WTC11 (cell line): ENCODE results near the gene ZFHX3. TPM values are rescaled to one million over a fixed set of nuclear protein-coding genes. Genes with fewer than 3 reads are reported as not detected.

ENCODE experiments used
- ATAC-seq: fragments of 200-7000 bp; cut with Tn5 transposase; 2 replicates; pipeline ENCODE4 v1.10.0; 2021; ENCODE audit warnings: mild to moderate bottlenecking, moderate library complexity
- CTCF ChIA-PET: fragments of 300-600 bp; sonication (Branson Sonifier 250); formaldehyde crosslinking; loops from one replicate; lab custom pipeline; 2021; ENCODE audit warnings: antibody characterized with exemption; lab: Charles Lee
- POLR2A ChIA-PET: fragments of 350-600 bp; sonication (Branson Sonifier 250); formaldehyde crosslinking; loops from one replicate; lab custom pipeline; 2021; ENCODE audit warnings: antibody characterized with exemption; lab: Charles Lee
- DNase-seq: peaks from one replicate; pipeline ENCODE4 v3.0.0; 2021; ENCODE audit warnings: low spot score
- H3K27ac Mint-ChIP-seq: 2 replicates; pipeline ENCODE4 v1.8.0; 2021; ENCODE audit warnings: mixed read lengths
- H3K27me3 Mint-ChIP-seq: 2 replicates; pipeline ENCODE4 v1.8.0; 2021; ENCODE audit warnings: low read depth, mild to moderate bottlenecking, moderate library complexity, mixed read lengths
- H3K36me3 Mint-ChIP-seq: 2 replicates; pipeline ENCODE4 v1.8.0; 2021; ENCODE audit warnings: mixed read lengths
- H3K4me1 Mint-ChIP-seq: 2 replicates; pipeline ENCODE4 v1.8.0; 2022; ENCODE audit warnings: mixed read lengths
- H3K4me3 Mint-ChIP-seq: 2 replicates; pipeline ENCODE4 v1.8.0; 2021; ENCODE audit warnings: mild to moderate bottlenecking, moderate library complexity, mixed read lengths
- H3K9me3 Mint-ChIP-seq: 2 replicates; pipeline ENCODE4 v1.8.0; 2021; ENCODE audit warnings: mixed read lengths
- AR ChIP-seq: fragments of 250-450 bp; sonication (Bioruptor Pico); IDR thresholded peaks from 2 replicates; pipeline ENCODE4 v1.9.0; 2021; ENCODE audit warnings: mild to moderate bottlenecking
- ATF2 ChIP-seq: sonication (generic); formaldehyde crosslinking; IDR thresholded peaks from 2 replicates; pipeline ENCODE4 v1.8.1; 2022; ENCODE audit warnings: low read depth, missing genetic modification reagents, borderline replicate concordance
- ATF3 ChIP-seq: sonication (generic); formaldehyde crosslinking; conservative IDR thresholded peaks from 2 replicates; pipeline ENCODE4 v1.8.1; 2022; ENCODE audit warnings: mild to moderate bottlenecking, missing genetic modification reagents
- CDX4 ChIP-seq: fragments of 250-450 bp; sonication (Bioruptor Pico); IDR thresholded peaks from 2 replicates; pipeline ENCODE4 v1.9.0; 2021; ENCODE audit warnings: moderate library complexity, mild to moderate bottlenecking, inconsistent platforms, borderline replicate concordance
- CREM ChIP-seq: sonication (generic); formaldehyde crosslinking; IDR thresholded peaks from 2 replicates; pipeline ENCODE4 v1.8.1; 2022; ENCODE audit warnings: mild to moderate bottlenecking, missing genetic modification reagents, moderate library complexity
- ELF4 ChIP-seq: sonication (generic); formaldehyde crosslinking; IDR thresholded peaks from 2 replicates; pipeline ENCODE4 v1.8.1; 2022; ENCODE audit warnings: low read depth, mild to moderate bottlenecking, moderate library complexity, missing genetic modification reagents
- FOXK1 ChIP-seq: sonication (generic); formaldehyde crosslinking; IDR thresholded peaks from 2 replicates; pipeline ENCODE4 v1.8.0; 2022; ENCODE audit warnings: mild to moderate bottlenecking, moderate library complexity, missing genetic modification reagents
- FOXP4 ChIP-seq: sonication (generic); formaldehyde crosslinking; IDR thresholded peaks from 2 replicates; pipeline ENCODE4 v1.8.0; 2022; ENCODE audit warnings: mild to moderate bottlenecking, missing genetic modification reagents
- GTF2I ChIP-seq: fragments of 250-450 bp; sonication (Bioruptor Pico); conservative IDR thresholded peaks from 2 replicates; pipeline ENCODE4 v1.4.0; 2021; ENCODE audit warnings: mild to moderate bottlenecking
- MAX ChIP-seq: sonication (generic); formaldehyde crosslinking; IDR thresholded peaks from 2 replicates; pipeline ENCODE4 v1.8.0; 2022; ENCODE audit warnings: mild to moderate bottlenecking, missing genetic modification reagents
- MLX ChIP-seq: sonication (generic); formaldehyde crosslinking; IDR thresholded peaks from 2 replicates; pipeline ENCODE4 v1.8.1; 2023; ENCODE audit warnings: mild to moderate bottlenecking, missing genetic modification reagents, moderate library complexity
- RELA ChIP-seq: sonication (generic); formaldehyde crosslinking; IDR thresholded peaks from 2 replicates; pipeline ENCODE4 v1.8.1; 2022; ENCODE audit warnings: missing genetic modification reagents, mild to moderate bottlenecking, borderline replicate concordance
- SMAD3 ChIP-seq: sonication (generic); formaldehyde crosslinking; IDR thresholded peaks from 2 replicates; pipeline ENCODE4 v1.8.0; 2022; ENCODE audit warnings: missing genetic modification reagents, mild to moderate bottlenecking, borderline replicate concordance
- SOX15 ChIP-seq: fragments of 250-450 bp; sonication (Bioruptor Pico); IDR thresholded peaks from 2 replicates; pipeline ENCODE4 v1.9.0; 2021; ENCODE audit warnings: mild to moderate bottlenecking
- ZNF138 ChIP-seq: sonication (generic); formaldehyde crosslinking; conservative IDR thresholded peaks from 2 replicates; pipeline ENCODE4 v1.8.1; 2022; ENCODE audit warnings: mild to moderate bottlenecking, moderate library complexity, missing genetic modification reagents
- ZNF317 ChIP-seq: sonication (generic); formaldehyde crosslinking; IDR thresholded peaks from 2 replicates; pipeline ENCODE4 v1.8.1; 2023; ENCODE audit warnings: low read depth, mild to moderate bottlenecking, moderate library complexity, missing genetic modification reagents, borderline replicate concordance
- ZNF425 ChIP-seq: fragments of 250-450 bp; sonication (Bioruptor Pico); conservative IDR thresholded peaks from 2 replicates; pipeline ENCODE4 v1.9.0; 2021; ENCODE audit warnings: mild to moderate bottlenecking
- total RNA-seq: library from RNA; stranded (reverse); gene quantifications from 3 replicates; pipeline ENCODE4 v1.2.3, GENCODE V29; 2021

ZFHX3 gene
- total RNA-seq, 1 experiment from 2014 or later, result 5.7 TPM

- TF ChIP-seq ATF2 (CRISPR knock-in tag) (no peak), ELF4 (no peak), CDX4 (CRISPR knock-in tag) (no peak), ZNF425 (CRISPR knock-in tag) (no peak), FOXP4 (CRISPR knock-in tag) (no peak), GTF2I (no peak), MAX (CRISPR knock-in tag) (no peak), SOX15 (CRISPR knock-in tag) (no peak)
- TF ChIP-seq, all 79 proteins: peak for 0
These were observed 59.4 kb downstream of the ZFHX3 start (continued) for GRCh38 chr16:72988569-72988968.

GRCh38 chr16:72987480-72987901 is 60.4 kb downstream of the ZFHX3 start:
- no peak overlapping the region for H3K27ac Mint-ChIP-seq
- TF ChIP-seq ATF3 (CRISPR knock-in tag) (no peak), ZNF138 (no peak), AR (CRISPR knock-in tag) (no peak), CREM (CRISPR knock-in tag) (no peak), MLX (CRISPR knock-in tag) (no peak), SMAD3 (CRISPR knock-in tag) (no peak), RELA (CRISPR knock-in tag) (no peak), ZNF317 (no peak), FOXK1 (CRISPR knock-in tag) (no peak)
- POLR2A ChIA-PET, result interaction anchor here (1.0 kb wide), 1 partner anchor 148 kb away, joined by 8 read pairs; no protein-coding TSS in a partner anchor
- no peaks in the 10 kb centered on the region for H3K27me3 Mint-ChIP-seq
- no peak for ATAC-seq
- H3K4me1 Mint-ChIP-seq, result peaks cover 37% of the 10 kb centered on the region
- H3K36me3 Mint-ChIP-seq, result no peaks in the 10 kb centered on the region
- H3K9me3 Mint-ChIP-seq, result no peaks in the 10 kb centered on the region
- no peak overlapping the region for H3K4me3 Mint-ChIP-seq
- DNase-seq, result no peak
- CTCF ChIA-PET, result interaction anchor here (0.5 to 2.4 kb wide), 2 partner anchors 8 to 300 kb away, joined by 3 to 24 read pairs; no protein-coding TSS in a partner anchor
